Upper lobe of right lung (tissue), 1 donor: ENCODE measurements around the gene JMJD4. TPM values are rescaled to one million over a fixed set of nuclear protein-coding genes. Genes with fewer than 3 reads are reported as not detected.

Source experiments
- ATAC-seq: fragments of 200-7000 bp; cut with Tn5 transposase; one replicate; pipeline ENCODE4 v1.9.1; 2020; ENCODE audit warnings: mild to moderate bottlenecking, moderate library complexity
- DNase-seq: peaks from one replicate; pipeline ENCODE4 v3.0.0-alpha.2; 2020
- H3K27ac ChIP-seq: fragments of 200-600 bp; one replicate; pipeline ENCODE4 v1.8.0; 2022
- H3K27me3 ChIP-seq: fragments of 200-600 bp; one replicate; pipeline ENCODE4 v1.8.0; 2022; ENCODE audit warnings: mild to moderate bottlenecking
- H3K36me3 ChIP-seq: fragments of 200-600 bp; one replicate; pipeline ENCODE4 v1.8.0; 2022
- H3K4me1 ChIP-seq: fragments of 200-600 bp; one replicate; pipeline ENCODE4 v1.8.0; 2022
- H3K4me3 ChIP-seq: fragments of 200-600 bp; one replicate; pipeline ENCODE4 v1.8.0; 2022; ENCODE audit warnings: mild to moderate bottlenecking
- H3K9me3 ChIP-seq: fragments of 200-600 bp; one replicate; pipeline ENCODE4 v1.8.0; 2022
- intact Hi-C: fragments of 100-400 bp; cut with DNase I; formaldehyde crosslinking; loops from one replicate; pipeline ENCODE4 v1.11.0; 2022
- total RNA-seq: library from RNA; stranded (reverse); fragmentation: NEBNext Ultra II Directional; extraction: Animal tissue kit (Norgen Biotek cat#: 25700); gene quantifications from one replicate; pipeline ENCODE4 v1.2.1, GENCODE V29; 2021
- TF ChIP-seq, protein P1 (sequence below): fragments of 200-600 bp; IDR thresholded peaks from one replicate; pipeline ENCODE4 v1.8.0; 2022; ENCODE audit warnings: antibody characterized with exemption
- donor health status: DM: no; HTN: yes; CAD: no; lungs with severe emphysema.

Gene JMJD4
- total RNA-seq, 1 donor from 2014 or later, result 15.1 TPM

DNA sequence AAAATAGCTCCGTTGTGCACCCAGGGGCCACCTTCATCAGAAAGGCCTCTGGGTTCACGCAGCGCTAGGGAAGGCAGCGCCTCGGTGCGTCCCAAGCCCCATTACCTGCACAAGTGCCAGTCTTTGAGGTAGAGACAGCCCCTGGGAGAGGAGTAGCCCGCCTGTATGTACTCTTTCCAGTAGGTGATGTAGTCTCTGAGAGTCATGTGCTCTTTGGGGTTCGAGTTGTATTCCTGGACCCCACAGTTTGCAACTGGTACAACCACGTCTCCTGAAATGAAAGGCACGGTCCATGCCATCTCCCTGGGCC, 601 bp downstream of the JMJD4 start:
- Histone ChIP-seq H3K27ac (peak overlapping the region; percentile 85), H3K9me3 (no peaks in the 10 kb centered on the region), H3K36me3 (peaks cover 20% of the 10 kb centered on the region), H3K4me1 (peaks cover 17% of the 10 kb centered on the region), H3K27me3 (no peaks in the 10 kb centered on the region), H3K4me3 (peak overlapping the region; percentile 97)
- intact Hi-C loops, result no loop called here
- ATAC-seq (no peak), DNase-seq (no peak)
- TF ChIP-seq, protein P1, sequence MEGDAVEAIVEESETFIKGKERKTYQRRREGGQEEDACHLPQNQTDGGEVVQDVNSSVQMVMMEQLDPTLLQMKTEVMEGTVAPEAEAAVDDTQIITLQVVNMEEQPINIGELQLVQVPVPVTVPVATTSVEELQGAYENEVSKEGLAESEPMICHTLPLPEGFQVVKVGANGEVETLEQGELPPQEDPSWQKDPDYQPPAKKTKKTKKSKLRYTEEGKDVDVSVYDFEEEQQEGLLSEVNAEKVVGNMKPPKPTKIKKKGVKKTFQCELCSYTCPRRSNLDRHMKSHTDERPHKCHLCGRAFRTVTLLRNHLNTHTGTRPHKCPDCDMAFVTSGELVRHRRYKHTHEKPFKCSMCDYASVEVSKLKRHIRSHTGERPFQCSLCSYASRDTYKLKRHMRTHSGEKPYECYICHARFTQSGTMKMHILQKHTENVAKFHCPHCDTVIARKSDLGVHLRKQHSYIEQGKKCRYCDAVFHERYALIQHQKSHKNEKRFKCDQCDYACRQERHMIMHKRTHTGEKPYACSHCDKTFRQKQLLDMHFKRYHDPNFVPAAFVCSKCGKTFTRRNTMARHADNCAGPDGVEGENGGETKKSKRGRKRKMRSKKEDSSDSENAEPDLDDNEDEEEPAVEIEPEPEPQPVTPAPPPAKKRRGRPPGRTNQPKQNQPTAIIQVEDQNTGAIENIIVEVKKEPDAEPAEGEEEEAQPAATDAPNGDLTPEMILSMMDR, result no peak

DNA sequence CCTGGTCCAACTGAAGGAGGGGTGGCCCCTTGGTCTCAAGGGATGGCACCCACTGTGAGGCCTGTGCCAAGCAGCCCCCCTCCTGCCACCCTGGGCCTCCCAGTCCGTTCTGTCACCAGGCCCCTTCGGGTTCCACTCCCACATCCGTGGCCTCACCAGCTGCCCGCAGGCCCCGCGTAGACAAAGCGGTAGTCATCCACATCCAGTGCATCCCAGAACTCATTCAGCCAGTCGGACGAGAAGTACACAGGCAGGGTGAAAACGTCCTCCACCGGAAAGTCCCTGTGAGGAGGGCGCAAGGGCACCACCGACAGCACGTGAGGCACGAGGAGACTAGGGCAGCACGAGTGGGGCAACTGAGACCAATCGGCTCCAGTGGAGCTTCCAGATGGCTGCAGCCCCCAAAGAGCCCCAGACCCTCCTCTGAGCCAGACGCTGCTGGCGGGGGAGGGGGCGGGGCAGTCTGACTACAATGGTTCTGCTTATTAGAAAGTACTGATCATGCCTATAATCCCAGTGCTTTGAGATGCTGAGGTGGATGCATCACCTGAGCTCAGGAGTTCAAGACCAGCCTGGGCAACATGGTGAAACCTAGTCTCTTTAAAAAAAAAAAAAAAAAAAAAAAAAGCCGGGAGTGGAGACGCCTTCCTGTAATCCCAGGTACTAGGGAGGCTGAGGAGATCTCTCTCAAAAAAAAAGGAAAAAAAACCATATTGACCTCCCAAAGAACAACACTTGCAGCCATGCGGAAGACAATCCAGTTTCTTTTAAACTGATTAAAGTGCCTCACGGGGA, 1.2 kb downstream of the JMJD4 start:
- no peaks in the 10 kb centered on the region for H3K27me3 ChIP-seq
- peak overlapping the region; percentile 97 for H3K4me3 ChIP-seq
- intact Hi-C loops, result no loop called here
- H3K9me3 ChIP-seq, result no peaks in the 10 kb centered on the region
- TF ChIP-seq, protein P1, result no peak
- DNase-seq, result no peak
- H3K27ac ChIP-seq, result no peak overlapping the region
- peaks cover 23% of the 10 kb centered on the region for H3K4me1 ChIP-seq
- no peak for ATAC-seq
- peaks cover 20% of the 10 kb centered on the region for H3K36me3 ChIP-seq

DNA sequence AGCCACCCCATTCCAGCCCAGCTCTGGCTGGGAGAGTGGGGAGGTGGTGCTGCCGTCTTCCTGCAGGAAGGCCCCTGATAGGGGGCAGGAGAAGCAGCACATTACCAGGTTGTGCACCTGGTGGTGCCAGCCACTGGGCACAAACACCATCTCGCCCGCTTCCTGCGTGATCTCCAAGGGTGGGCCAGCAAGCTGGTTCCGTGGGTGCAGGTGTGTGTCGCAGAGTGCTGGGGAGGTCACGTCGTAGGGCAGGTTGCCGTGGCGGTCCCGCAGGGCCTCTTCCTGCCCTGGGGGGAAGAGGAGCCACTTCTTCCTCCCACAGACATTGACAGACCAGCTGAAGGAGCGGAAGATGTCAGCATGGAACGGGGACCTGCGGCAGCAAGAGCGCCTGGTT, 1.8 kb downstream of the JMJD4 start:
- peaks cover 20% of the 10 kb centered on the region for H3K36me3 ChIP-seq
- no peak overlapping the region for H3K4me3 ChIP-seq
- H3K9me3 ChIP-seq, result no peaks in the 10 kb centered on the region
- intact Hi-C loops, result no loop called here
- H3K4me1 ChIP-seq, result peaks cover 28% of the 10 kb centered on the region
- DNase-seq, result no peak
- no peak for ATAC-seq
- H3K27me3 ChIP-seq, result no peaks in the 10 kb centered on the region
- no peak overlapping the region for H3K27ac ChIP-seq
- TF ChIP-seq, protein P1, result no peak

DNA sequence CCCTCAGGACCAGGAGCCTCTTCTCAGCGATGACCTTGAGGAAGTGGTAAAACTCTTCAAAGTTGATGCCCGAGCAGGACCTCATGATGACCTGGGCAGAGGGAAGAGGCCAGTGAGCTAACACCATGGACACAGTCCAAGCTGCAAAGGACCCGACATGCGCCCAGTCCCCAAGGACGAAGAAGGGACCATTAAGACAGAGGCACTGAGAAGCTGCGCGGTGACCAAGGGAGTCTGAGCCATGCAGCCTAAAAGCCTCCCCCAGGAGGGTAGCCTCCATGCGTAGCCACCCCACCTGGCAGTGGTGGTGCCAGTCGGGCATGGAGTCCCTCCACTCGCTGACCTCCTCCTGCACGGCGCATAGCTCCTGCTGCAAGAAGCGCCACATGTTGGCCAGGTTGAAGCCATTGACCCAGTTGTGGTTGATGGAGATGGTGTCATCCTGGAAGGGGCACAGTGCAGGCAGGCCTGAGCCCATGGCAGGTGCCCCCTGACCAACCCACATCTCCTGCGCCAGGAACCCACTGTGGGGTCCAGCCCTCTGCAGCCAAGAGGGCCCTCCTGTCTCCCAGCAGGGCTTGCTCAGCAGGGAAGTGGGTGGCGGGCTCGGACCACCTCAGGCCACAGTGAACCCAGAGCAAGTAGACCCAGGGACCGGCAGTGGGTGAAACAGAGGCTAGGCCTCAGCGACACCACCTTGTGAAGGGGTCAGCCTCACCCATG, 2.4 kb downstream of the JMJD4 start:
- DNase-seq (no peak), ATAC-seq (no peak)
- Histone ChIP-seq H3K9me3 (no peaks in the 10 kb centered on the region), H3K4me3 (no peak overlapping the region), H3K4me1 (peaks cover 32% of the 10 kb centered on the region), H3K27ac (no peak overlapping the region), H3K27me3 (no peaks in the 10 kb centered on the region), H3K36me3 (peaks cover 20% of the 10 kb centered on the region)
- TF ChIP-seq, protein P1, result no peak
- intact Hi-C loops, result no loop called here

DNA sequence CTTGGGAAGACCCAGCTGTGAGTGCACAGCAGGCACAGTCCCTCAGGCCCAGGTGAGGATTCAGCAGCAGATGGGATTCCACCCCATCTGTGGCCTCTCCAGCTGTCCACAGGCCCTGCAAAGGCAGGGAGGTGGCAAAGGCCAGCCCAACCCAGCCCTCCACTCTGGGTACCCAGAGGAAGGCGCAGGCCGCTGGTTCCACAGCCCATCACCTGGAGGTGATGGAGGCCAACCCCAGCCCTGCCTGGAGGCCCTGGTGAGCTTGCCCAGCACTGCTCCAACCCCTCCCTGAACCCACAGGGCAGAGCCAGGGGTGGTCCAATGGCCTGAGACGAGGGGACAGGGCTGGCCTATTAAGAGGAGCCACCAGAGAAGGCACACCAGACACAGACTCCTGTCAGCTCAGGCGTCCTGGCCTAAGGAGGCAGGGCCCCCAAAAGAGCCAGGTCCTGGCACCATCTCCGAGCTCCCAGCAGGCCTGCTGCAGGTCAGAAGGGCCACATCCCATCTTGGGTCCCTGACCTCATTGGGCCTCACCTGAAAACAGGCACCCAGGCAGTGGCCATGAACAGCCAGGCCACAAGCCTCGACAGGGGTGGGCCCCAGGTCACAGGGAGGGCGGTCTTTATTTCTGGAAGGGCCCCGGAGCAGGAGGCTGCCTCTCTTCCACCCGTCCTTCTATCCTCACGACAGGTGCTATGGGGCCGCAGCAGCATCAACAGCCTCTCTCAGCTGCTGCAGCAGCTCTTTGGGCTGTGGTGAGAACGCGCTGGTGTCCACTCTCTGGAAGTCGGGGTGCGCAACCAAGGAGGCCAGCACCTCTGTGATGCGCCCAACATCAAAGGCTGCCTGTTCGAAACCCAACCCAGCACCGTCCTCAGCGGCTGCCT, 3.2 kb downstream of the JMJD4 start:
- intact Hi-C loops, result no loop called here
- peaks cover 20% of the 10 kb centered on the region for H3K36me3 ChIP-seq
- no peaks in the 10 kb centered on the region for H3K27me3 ChIP-seq
- TF ChIP-seq, protein P1, result no peak
- ATAC-seq (no peak), DNase-seq (no peak)
- H3K4me3 ChIP-seq, result no peak overlapping the region
- no peak overlapping the region for H3K27ac ChIP-seq
- H3K4me1 ChIP-seq, result peaks cover 35% of the 10 kb centered on the region
- no peaks in the 10 kb centered on the region for H3K9me3 ChIP-seq
